ENCODE results near the gene MUSK. TPM values are rescaled to one million over a fixed set of nuclear protein-coding genes. Genes with fewer than 3 reads are reported as not detected.

The MUSK gene
- total and polyA plus RNA-seq, 2 of the 8 experiments (the other 6 are each of a cell fraction or from before 2014, with no cell fraction given) = not detected

DNA sequence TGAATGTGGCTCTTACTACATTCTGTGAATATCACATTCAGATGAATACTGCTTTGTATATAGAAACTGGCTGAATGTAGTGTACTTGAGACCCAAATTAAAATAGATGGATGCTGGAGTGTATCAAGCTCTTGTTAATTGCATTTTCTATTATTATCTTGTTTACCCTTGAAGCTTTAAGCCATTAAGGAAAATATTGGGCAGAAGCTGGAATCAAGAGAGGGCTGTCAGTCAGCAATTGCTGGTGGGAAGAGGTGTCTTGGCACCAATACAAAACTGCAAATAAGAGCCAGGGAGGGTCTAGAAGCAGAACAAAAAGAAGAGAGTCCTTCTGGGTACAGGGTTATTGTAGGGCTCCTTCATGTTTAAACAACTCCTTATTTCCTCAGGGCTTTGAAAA is 38.8 kb downstream of the MUSK start:
- Histone ChIP-seq H3K27me3 (replicated peaks in 1 of 4; ENCODE audit: control insufficient read depth in 3 of 4, extremely low read depth in 1 of 4, insufficient read depth in 3 of 4, low read length in 3 of 4) (no peaks in the 10 kb centered on the region), H3K4ac (replicated peaks; ENCODE audit: insufficient read length, low read depth, low read length) (no peak overlapping the region), H3K79me1 (ENCODE audit: low read depth, low read length) (no peaks in the 10 kb centered on the region), H4K5ac (ENCODE audit: insufficient read length, low read depth, low read length) (no peak overlapping the region), H3K4me1 (replicated peaks in 1 of 4; ENCODE audit: control insufficient read depth in 3 of 4, insufficient read depth in 4 of 4, low read length in 3 of 4) (no peaks in the 10 kb centered on the region), H4K91ac (replicated peaks; ENCODE audit: insufficient read length, low read length) (no peak overlapping the region), H3K9ac (replicated peaks in 1 of 4; ENCODE audit: extremely low read depth in 1 of 4, low read depth in 3 of 4, low read length in 3 of 4) (no peak overlapping the region), H2BK120ac (replicated peaks; ENCODE audit: low read depth, low read length) (no peak overlapping the region), H2AFZ (ENCODE audit: low read length) (no peak overlapping the region), H3K4me3 (ENCODE audit: extremely low read depth in 1 of 4, insufficient read depth in 2 of 4, low read depth in 3 of 4, low read length in 4 of 4) (no peak overlapping the region), H3K9me3 (ENCODE audit: insufficient read depth in 2 of 2, low read depth in 1 of 2, low read length in 1 of 2) (no peaks in the 10 kb centered on the region), H2AK5ac (ENCODE audit: low read depth, low read length) (no peak overlapping the region), H3K18ac (ENCODE audit: extremely low read depth, low read length) (no peak overlapping the region), H3K79me2 (ENCODE audit: control insufficient read depth in 1 of 2, insufficient read depth in 2 of 2, low read length in 2 of 2) (no peaks in the 10 kb centered on the region), H3K14ac (ENCODE audit: insufficient read length) (no peak overlapping the region), H3K27ac (ENCODE audit: low read depth, low read length) (no peak overlapping the region), H3K36me3 (ENCODE audit: control insufficient read depth in 2 of 4, insufficient read depth in 4 of 4, low read length in 3 of 4) (no peaks in the 10 kb centered on the region), H2BK15ac (ENCODE audit: low read length) (no peak overlapping the region), H2BK20ac (ENCODE audit: low read length) (no peak overlapping the region), H3K23me2 (ENCODE audit: low read depth, low read length) (no peaks in the 10 kb centered on the region), H4K20me1 (replicated peaks in 1 of 2; ENCODE audit: control insufficient read depth in 1 of 2, insufficient read depth in 2 of 2, low read length in 2 of 2) (no peaks in the 10 kb centered on the region), H2BK12ac (ENCODE audit: low read depth, low read length) (no peak overlapping the region), H3K56ac (replicated peaks; ENCODE audit: insufficient read length, low read depth, low read length) (no peak overlapping the region), H3K23ac (ENCODE audit: insufficient read length) (no peak overlapping the region), H2BK5ac (ENCODE audit: low read depth, low read length) (no peak overlapping the region), H3K4me2 (ENCODE audit: insufficient read depth in 1 of 2, low read depth in 2 of 2, low read length in 2 of 2) (no peak overlapping the region), H4K8ac (ENCODE audit: extremely low read depth, insufficient read depth, low read length) (no peak overlapping the region)
- POLR2A ChIA-PET (ENCODE audit: partially characterized antibody) = no interaction called here
- DNase-seq (ENCODE audit: low read depth in 1 of 2, low spot score in 2 of 2) (no peak), FAIRE-seq (no peak)
- TF ChIP-seq HDAC2 (IDR thresholded peaks at IDR 0.05; ENCODE audit: borderline replicate concordance in 1 of 2, low read depth in 2 of 2, low read length in 2 of 2) = no peak
- TF ChIP-seq CREB1 (IDR thresholded peaks at IDR 0.05) = no peak
- no peak for TF ChIP-seq FOSL1 (IDR thresholded peaks at IDR 0.05; ENCODE audit: insufficient read depth, low read depth, low read length)
- no peak for TF ChIP-seq CTBP2 (IDR thresholded peaks at IDR 0.05; ENCODE audit: borderline replicate concordance, insufficient read depth, insufficient read length, low read length)
- TF ChIP-seq TCF12 (IDR thresholded peaks at IDR 0.05; ENCODE audit: low read depth, low read length) = no peak
- no peak for TF ChIP-seq MAFK (IDR thresholded peaks at IDR 0.05; ENCODE audit: low read depth, low read length)
- TF ChIP-seq TBP (IDR thresholded peaks at IDR 0.05; ENCODE audit: low read depth, low read length) = no peak
- TF ChIP-seq POU5F1 (IDR thresholded peaks at IDR 0.05; ENCODE audit: low read depth, low read length) = no peak
- TF ChIP-seq EZH2 (IDR thresholded peaks at IDR 0.05; ENCODE audit: low read depth, low read length, severe bottlenecking) = no peak
- no peak for TF ChIP-seq KDM5A (IDR thresholded peaks at IDR 0.05; ENCODE audit: low read length)
- no peak for TF ChIP-seq CHD2 (IDR thresholded peaks at IDR 0.05; ENCODE audit: low read length)
- TF ChIP-seq EGR1 (IDR thresholded peaks at IDR 0.05; ENCODE audit: borderline replicate concordance, low read depth, low read length) = no peak
- CTCF ChIA-PET (ENCODE audit: partially characterized antibody) = no interaction called here
